Pons (tissue), 1 donor: ENCODE data around the gene NAA38.

ENCODE experiments used
- DNase-seq: peaks from one replicate; pipeline ENCODE4 v3.0.0-alpha.2; 2016; ENCODE audit warnings: low spot score

NAA38 gene, protein sequence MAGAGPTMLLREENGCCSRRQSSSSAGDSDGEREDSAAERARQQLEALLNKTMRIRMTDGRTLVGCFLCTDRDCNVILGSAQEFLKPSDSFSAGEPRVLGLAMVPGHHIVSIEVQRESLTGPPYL

DNA sequence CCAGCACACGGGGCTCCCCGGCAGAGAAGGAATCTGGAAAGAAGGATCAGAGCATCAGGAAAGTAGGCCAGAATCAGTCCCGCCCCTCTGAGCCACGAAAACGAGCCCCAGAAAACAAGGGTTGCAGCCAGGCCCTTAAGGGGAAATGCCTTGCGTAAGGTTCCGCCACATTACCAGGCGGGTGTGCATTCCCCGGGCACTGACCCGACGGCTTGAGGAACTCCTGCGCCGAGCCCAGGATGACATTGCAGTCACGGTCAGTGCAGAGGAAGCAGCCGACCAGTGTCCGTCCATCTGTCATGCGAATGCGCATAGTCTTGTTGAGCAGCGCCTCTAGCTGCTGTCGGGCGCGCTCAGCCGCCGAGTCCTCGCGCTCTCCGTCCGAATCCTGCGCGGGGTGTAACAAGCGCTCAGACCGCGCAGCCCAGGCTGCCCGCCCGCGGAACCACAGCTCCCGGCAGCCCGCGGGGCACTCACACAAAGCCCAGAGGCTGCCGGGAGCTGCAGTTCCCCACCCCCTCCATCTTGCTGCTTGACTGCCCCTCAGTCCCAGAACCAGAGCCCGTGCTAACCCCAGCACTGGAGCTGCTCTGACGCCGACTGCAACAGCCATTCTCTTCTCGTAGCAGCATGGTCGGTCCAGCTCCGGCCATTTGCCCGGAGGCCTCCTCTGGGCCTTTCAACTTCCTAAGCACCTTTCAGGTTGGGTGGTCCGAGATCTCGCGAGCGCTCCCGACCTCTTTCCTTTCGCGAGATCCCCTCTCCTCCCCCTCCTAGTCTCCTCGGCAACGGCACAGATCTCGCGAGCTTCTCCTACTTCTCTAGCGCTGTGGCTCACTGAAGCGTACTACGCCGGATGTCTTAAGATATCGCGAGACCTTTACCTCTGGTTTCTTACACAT is at the start of gene NAA38:
Gene NAA38 (minus strand): TSS at position 749 of the 902 bp plus-strand sequence. CDS start 96 bp downstream, at position 653.
- DNase-seq: peak; percentile 99

- DNase-seq: peak; percentile 17
Measured at GRCh38 chr17:7903154-7904103, 46.1 kb upstream of the NAA38 start.

DNA sequence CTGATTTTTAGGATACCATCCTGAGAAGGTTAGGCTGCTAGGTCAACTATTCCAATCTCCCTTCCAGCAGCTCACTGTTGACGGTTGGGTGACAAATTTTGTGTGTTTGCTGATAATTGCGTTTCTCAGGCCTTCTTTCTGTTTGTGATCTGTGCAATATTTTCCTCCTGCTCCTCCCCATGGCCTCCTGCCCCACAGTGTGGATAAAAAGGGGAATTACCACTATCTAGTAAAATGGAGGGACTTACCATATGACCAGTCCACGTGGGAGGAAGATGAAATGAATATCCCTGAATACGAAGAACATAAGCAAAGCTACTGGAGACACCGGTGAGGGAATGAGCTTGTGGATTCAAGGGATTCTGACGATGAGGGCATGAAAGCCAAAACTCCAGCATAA is 40.4 kb upstream of the NAA38 start:
- DNase-seq: peak; percentile 80

- DNase-seq: no peak
Measured at GRCh38 chr17:7897090-7897489, 39.7 kb upstream of the NAA38 start.

DNA sequence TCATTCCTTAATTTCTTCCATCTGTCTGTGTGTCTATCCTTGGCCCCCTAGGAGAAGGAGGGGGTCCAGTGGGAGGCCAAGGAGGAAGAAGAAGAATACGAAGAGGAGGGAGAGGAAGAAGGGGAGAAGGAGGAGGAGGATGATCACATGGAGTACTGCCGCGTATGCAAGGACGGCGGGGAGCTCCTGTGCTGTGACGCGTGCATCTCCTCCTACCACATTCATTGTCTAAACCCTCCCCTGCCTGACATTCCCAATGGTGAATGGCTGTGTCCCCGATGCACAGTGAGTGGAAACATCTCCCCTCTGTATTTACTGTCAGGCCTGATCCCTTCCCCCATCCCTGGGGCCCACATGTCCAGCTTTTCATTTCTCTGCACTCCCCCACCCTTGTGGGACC is 37.5 kb upstream of the NAA38 start:
- no peak for DNase-seq

DNA sequence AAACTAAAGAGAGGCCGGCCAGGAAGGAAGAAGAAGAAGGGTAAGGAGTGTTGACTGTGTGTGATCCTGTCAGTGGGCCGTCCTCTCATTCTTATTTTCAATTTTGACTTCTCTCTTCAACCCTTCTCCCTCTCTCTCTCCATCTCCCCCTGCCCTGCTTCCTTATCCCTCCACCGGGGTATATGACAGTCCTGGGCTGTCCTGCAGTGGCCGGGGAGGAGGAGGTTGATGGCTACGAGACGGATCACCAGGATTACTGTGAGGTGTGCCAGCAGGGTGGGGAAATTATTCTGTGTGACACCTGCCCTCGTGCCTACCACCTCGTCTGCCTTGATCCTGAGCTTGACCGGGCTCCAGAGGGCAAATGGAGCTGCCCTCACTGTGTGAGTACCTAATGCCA is 36.9 kb upstream of the NAA38 start:
- DNase-seq: no peak

GRCh38 chr17:7893187-7893880 is 36.0 kb upstream of the NAA38 start:
- DNase-seq: no peak

- DNase-seq: peak; percentile 99
Measured at GRCh38 chr17:7889166-7889955, 32.0 kb upstream of the NAA38 start.

DNA sequence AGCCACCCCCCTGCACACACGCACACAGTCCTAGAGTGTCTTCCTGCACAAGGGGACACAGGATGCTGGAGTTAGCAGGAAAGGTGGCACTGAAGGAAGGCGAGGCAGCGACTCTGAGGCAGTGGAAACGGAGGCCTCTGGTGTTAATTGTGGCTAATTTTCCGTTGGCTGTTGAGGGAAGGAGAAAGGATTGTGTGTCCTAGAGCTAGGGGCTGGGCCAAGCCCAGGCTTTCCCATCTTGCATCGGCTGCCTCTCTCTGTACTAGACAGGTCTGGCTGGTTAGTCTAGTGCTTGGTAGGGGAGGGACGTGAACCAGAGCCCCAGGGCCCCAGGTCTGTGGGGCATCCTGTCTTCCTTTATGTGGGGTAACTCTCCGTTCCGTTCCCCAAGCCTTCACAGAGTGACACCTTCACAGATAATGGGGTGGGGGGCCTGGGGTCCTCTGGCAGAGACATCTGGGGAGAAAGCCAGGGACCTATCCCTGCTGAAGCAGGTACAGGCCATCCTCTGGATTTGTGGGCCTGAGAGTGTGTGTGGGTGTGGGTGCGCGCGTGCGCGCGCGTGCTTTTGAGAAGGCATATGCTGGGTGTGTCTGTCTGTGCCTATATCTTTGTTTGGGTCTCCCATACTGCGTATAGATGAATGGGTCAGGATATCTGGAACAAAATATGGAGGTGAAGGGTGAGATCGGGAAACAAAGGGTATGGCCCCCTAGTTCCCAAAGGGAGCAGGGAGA is 31.0 kb upstream of the NAA38 start, which contains the start of gene CHD3:
Gene CHD3 (plus strand): TSS at position 606 of the 737 bp plus-strand sequence. CDS start 212 bp downstream, outside the sequence.
- DNase-seq: no peak

DNA sequence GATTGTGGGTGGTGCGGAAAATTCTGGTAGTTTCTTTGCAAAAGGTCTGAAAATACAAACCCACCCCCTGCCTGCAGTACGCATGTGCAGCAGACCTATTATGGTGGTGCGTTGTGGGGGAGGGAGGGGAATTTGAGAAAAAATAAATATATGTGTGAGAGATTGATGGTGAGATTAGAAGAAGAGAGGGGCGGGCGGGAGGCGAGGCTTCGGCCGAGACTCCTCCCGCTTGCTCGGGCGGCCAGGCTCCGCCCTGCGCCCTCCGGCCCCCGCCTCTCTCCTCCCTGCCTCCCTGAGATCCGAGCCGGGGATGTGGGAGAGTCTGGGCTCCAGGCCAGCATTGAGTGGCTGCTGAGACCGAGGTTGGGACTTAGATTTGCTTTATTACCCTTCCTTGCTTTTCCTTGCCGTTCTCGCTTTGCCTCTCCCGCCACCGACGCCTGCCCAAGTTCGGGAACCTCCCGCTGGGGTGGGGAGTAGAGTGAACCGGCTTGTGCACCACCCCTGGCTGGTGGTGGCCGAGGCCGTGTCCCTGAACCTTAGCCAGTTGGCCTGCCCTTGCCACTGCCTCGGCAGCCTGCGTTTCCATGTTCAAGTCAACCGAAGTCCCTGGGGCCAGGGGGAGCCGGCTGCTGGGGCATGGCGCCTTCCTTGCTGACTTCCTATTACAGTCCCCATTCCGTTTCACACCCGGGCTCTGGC is 30.3 kb upstream of the NAA38 start:
- DNase-seq: peak; percentile 94

GRCh38 chr17:7887038-7887481 is 29.7 kb upstream of the NAA38 start:
- DNase-seq: peak; percentile 24

DNA sequence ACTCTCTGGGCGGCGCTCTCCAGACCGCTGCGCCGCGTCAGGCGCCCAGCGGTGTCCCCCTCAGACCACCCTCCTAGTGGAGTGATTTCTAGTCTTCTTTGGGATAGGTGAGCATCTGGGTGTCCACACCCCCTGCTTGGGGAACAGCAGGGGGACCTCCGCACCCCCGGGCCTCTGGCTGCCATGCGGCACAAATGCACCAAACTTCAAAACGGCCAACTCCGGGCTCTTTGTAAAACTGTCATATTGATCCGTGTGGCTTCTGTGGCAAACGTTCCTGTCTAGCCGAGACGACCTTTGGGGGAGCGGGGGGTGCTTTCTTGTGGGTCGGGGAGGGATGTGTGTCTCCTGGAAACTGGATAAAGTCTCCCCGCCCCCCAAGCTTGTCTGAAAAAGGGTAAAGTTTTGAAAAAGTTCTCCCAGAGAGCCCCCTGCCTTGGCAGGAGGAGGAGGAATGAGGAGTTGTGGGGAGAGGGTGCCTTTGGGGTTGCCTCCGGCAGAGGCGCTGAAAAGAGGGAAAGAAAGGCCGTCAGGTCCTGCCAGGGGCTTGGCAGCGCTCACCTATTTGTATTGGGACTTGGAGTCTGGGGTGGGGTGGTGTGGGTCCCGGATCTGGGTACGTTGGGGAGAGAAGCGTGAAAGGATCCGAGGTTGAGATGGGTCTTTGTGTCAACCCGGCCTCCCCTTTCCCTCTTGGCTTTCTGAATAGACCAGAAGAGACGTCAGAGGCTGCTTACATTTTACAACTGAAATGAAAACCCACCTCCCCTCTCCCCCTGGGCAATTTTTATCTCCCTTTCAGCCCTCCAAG is 29.1 kb upstream of the NAA38 start:
- no peak for DNase-seq

- peak; percentile 20 for DNase-seq
Measured at GRCh38 chr17:7885367-7886226, 28.2 kb upstream of the NAA38 start.

- DNase-seq: no peak
Measured at GRCh38 chr17:7884581-7885366, 27.4 kb upstream of the NAA38 start.

GRCh38 chr17:7883781-7884386 is 26.5 kb upstream of the NAA38 start:
- no peak for DNase-seq

GRCh38 chr17:7882629-7883028 is 25.3 kb upstream of the NAA38 start:
- DNase-seq: no peak
